GM20000 (cell line): ENCODE results near the gene PDE7B.
"Not testable (repeated sequence)": the region's sequence is repeated elsewhere in the genome, so short reads cannot be mapped to it uniquely, and the experiment has no call there.

ENCODE experiments used
- DNase-seq: peaks from one replicate; pipeline ENCODE4 v3.0.0; 2012; ENCODE audit warnings: low spot score
- CTCF ChIP-seq: IDR thresholded peaks from 2 replicates; pipeline ENCODE4 v1.5.1; 2012; ENCODE audit warnings: mild to moderate bottlenecking, control low read depth; ENCODE audit errors: extremely low read depth, missing control alignments

PDE7B gene

DNA sequence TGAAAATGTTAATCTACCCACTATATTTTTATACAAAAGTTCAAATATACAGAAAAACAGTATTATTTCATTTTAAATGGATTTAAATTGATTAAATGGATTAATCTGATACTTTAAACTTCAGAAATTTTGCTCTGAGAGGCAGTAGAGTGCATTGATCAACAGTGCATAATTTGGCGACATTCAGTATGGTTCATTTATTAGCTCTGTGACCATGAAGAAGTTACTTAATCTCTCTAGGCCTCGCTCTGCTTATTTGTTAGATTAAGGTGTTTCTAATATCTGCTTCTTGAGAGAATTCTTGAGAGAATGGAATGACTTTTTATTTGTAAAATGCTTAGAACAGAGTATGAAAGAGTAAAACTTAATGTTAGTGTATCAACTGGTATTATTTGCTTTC is 8.9 kb downstream of the PDE7B start:
- no peak for DNase-seq
- TF ChIP-seq CTCF = no peak

- no peak for DNase-seq
These were observed 9.7 kb downstream of the PDE7B start for GRCh38 chr6:135861189-135861588.

DNA sequence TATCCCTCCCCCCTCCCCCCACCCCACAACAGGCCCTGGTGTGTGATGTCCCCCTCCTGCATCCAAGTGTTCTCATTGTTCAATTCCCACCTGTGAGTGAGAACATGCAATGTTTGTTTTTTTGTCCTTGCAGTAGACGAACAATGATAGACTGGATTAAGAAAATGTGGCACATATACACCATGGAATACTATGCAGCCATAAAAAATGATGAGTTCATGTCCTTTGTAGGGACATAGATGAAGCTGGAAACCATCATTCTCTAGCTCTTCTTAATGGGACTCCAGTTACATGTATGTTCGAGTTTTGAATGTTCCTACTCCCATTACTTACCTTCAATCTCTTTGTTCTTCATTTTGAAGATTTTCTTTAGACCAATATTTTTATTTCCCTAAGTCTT is 13.4 kb downstream of the PDE7B start:
- not testable (repeated sequence) for DNase-seq

More at GRCh38 chr6:135861189-135861588, 9.7 kb downstream of the PDE7B start:
- TF ChIP-seq CTCF = no peak

- TF ChIP-seq CTCF = no peak
- DNase-seq = no peak
These were observed 15.1 kb downstream of the PDE7B start for GRCh38 chr6:135866445-135867123.

DNA sequence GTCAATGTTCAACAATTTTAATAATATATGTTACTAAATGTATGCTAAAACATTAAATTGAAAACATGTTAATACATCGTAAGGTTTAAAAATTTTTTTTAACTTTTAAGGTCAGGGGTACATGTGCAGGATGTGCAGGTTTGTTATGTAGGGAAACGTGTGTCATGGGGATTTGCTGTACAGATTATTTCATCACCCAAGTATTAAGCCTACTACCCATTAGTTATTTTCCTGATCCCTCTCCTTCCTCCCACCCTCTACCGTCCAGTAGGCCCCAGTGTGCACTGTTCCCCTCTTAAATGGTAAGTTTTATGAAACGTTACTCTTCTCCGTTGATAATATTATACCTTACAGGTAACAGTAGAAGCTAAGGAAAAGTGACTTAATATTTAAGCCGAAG is 15.8 kb downstream of the PDE7B start:
- TF ChIP-seq CTCF = no peak
- DNase-seq = no peak

- DNase-seq = no peak
- TF ChIP-seq CTCF = no peak
These were observed 18.4 kb downstream of the PDE7B start for GRCh38 chr6:135869857-135870256.

DNA sequence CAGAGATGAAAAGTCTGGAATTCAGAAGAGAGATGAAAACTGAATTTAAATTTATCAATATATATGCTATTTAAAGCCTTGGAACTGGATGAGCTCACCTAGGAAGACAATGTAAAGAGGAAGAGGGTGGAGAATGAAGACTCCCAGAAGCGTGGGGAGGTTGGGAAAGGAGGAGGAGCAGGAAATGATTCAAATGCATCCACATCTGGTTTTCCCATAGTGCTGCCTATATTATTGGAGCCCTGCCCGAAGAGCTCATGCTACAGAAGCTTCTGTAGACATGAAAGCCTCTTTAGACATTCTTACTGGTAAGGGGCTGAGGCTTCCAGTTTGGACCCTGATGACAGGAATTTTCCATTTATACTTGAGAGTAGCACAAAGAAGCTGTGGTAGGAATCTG is 19.2 kb downstream of the PDE7B start:
- TF ChIP-seq CTCF = no peak
- no peak for DNase-seq

GRCh38 chr6:135871296-135871695 is 19.8 kb downstream of the PDE7B start:
- no peak for TF ChIP-seq CTCF
- no peak for DNase-seq
